G401.6 (cell line): ENCODE results near the gene SREBF1.

Experiments used
- FAIRE-seq: peaks from 2 replicates; lab custom pipeline; 2012; peaks lifted over from hg19 to GRCh38; lab: Jason Lieb, UNC

SREBF1 gene

DNA sequence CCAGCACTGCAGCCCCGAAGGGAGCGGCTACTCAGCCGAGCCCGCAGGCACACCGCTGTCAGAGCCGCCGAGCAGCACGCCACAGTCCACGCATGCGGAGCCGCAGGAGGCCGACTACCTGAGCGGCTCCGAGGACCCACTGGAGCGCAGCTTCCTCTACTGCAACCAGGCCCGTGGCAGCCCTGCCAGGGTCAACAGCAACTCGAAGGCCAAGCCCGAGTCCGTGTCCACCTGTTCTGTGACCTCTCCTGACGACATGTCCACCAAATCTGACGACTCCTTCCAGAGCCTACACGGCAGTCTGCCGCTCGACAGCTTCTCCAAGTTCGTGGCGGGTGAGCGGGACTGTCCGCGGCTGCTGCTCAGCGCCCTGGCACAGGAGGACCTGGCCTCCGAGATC lies 42.4 kb downstream of the SREBF1 start:
- FAIRE-seq = no peak

- no peak for FAIRE-seq
These were observed 43.2 kb downstream of the SREBF1 start for GRCh38 chr17:17793378-17794214.

DNA sequence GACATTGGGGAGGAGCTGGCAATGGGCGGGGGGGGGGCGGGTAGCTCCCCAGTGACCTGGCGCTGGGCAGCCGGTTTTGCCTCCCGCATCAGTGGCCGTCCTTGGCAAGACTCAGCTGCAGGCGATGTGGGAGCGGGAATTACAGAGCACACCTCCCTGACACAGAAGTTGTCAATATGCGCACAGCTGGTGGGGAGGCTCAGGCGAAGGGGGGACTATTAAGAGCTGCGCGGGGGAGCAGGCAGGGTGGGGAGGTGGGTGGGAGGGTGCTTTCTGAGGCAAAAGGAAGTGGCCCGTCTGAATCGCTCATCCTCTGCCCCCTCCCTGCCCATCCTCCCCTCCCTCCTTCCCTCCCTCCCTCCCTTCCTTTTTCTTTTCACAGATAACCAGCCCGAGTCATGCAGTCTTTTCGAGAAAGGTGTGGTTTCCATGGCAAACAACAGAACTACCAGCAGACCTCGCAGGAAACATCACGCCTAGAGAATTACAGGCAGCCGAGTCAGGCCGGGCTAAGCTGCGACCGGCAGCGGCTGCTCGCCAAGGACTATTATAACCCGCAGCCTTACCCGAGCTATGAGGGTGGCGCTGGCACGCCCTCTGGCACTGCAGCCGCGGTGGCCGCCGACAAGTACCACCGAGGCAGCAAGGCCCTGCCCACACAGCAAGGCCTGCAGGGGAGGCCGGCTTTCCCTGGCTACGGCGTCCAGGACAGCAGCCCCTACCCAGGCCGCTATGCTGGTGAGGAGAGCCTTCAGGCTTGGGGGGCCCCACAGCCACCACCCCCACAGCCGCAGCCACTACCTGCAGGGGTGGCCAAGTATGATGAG lies 44.0 kb downstream of the SREBF1 start:
- FAIRE-seq = no peak

DNA sequence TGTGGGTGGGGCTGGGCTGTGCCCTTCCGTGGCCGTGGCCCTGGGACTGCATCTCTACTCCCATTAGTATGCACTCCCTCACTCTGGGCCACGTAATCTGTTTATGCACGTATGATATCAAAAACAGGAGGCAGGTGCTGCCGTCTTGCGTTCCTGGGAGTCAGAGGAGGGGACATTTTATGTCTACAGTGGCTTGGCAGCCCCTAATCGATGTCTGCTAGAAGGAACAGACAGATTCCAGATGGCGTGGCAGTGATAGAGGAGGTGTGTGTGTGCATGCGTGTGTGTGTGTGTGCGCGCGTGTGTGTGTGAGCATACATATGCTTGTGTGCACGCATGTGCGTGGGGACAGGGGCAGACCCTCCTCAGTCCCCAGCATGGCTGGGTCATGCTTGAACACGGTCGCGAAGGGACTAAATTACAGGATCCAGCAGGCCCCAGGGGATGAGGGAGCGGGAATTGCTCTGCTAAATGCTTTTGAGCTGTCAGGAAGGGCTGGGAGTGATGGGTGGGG lies 44.7 kb downstream of the SREBF1 start:
- FAIRE-seq = no peak

GRCh38 chr17:17790637-17791464 lies 45.9 kb downstream of the SREBF1 start:
- no peak for FAIRE-seq

DNA sequence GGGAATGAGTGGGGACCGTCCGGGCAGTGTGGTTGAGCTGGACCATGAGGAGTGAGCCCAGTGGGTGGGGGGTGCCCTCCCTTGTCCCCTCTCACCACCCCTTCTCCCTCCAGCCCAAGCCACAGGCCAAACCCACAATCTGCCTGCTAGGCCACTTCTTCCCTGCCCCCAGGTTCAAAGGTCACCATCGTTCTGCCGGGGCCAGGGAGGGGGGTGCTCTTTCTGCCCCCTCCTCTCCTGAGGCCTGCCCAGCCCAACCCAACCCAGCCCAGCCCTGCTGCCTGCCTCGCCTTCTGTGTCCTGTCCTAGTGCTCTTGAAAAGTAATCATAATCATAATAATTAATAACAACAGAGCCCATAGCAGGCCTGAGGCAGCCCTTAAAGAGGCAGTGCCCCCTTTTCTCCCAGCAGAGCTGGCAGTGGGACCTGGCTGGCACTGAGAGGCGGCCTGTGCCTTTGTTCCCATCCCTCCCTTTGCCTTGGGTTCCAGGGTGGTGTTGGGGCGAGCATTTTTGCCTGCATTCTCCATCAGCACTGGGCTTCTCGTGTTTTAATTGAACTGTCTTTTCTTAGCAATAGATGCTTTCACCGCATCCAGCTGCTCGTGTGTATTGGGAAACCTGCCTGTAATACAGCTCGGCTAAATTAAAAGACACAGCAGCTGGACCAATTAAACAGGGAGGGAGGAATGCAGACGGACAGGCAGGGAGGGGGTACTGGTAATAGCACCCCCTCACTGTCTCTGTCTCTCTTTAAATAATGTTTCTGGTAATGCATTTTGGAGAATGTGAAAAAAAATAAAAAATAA lies 46.8 kb downstream of the SREBF1 start:
- FAIRE-seq = no peak

GRCh38 chr17:17789410-17789809 lies 47.4 kb downstream of the SREBF1 start:
- FAIRE-seq = no peak

DNA sequence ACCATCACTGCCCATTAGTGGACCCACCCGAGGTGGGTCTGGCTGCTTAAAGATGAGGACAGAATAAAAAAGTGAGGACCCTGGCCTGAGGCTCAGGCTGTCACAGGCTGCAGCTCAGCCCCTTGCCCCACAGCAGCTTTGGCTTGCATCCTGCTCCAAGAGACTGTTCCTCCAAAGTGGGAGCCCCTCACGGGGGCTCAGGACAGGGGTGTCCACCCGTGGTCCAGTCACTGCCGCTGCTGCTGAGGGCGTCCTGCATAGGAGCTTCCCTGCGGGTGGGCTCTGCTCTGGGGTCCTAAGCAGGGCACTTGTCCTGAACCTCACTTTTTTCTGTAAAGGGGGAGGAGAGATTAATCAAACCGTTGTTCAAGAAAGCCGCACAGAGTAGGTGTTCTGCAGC lies 47.8 kb downstream of the SREBF1 start:
- no peak for FAIRE-seq

- FAIRE-seq = no peak
These were observed 49.2 kb downstream of the SREBF1 start for GRCh38 chr17:17787568-17787967.

GRCh38 chr17:17786998-17787397 lies 49.8 kb downstream of the SREBF1 start:
- FAIRE-seq = no peak

- FAIRE-seq = no peak
These were observed 51.4 kb downstream of the SREBF1 start for GRCh38 chr17:17785407-17785806.

GRCh38 chr17:17784657-17785267 lies 52.0 kb downstream of the SREBF1 start:
- FAIRE-seq = peak; percentile 15

GRCh38 chr17:17783825-17784656 lies 52.7 kb downstream of the SREBF1 start:
- FAIRE-seq = no peak

DNA sequence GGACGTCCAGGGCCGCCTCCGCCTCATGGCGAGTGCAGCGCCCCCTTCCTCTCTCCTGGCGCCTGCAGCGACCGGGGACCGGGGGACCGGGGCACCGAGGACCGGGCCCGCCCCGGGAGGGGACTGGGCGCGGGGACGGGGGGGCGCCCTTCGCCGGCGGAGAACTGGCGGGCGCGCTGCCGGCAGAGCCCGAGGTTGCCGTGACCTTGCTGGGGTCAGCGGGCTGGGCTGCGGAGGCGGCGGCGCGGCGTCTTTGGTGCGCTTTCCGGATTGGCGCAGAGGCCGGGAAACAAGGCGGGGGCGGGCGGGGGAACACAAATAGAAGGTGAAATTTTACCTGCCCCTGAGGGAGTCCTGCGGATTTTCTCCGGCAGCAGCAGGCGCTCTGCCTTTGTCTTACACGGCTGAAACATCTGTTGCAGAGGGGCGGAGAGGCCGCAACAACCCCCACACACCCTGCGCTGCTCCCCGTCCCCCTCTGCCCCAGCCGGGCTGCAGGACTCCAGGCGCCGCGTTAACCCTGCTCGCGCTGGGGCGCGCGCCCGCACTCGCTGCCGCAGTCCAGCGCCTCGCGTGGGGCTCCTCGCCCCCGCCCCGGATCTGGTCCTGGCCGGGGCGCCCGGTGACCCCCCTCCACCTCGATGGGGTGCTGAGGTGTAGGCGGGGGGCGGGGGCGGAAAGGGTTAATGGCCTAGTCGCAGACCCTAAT lies 53.5 kb downstream of the SREBF1 start:
- no peak for FAIRE-seq

DNA sequence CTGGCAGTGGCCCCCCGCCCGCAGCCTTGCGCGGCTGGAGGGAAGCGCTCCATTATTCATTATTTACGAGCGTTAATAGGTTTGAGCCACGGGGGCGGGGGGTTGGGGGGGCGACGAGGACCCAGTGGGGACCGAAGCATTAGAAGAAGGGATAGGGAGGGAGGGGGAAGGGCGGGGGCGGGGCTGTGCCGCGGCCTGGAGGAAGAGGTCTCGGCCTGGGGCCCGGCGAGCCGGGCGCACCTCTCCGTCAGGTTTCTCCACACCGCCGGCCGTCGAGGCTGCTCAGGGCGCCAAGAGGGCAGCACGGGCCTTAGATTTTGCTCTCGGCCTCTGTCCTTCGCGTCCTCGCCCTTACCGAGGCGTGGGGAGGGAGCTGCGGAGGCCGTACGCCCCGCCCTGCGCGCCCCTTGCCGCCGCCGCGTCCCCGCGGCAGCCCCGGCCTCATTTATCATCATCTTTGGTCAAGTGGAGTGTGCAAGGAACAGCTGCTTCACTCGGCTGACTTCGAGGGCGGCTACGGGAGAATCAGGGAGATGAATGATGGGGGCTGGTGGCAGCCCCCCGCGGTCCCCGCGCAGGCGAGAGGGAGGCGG lies 54.2 kb downstream of the SREBF1 start:
- no peak for FAIRE-seq

DNA sequence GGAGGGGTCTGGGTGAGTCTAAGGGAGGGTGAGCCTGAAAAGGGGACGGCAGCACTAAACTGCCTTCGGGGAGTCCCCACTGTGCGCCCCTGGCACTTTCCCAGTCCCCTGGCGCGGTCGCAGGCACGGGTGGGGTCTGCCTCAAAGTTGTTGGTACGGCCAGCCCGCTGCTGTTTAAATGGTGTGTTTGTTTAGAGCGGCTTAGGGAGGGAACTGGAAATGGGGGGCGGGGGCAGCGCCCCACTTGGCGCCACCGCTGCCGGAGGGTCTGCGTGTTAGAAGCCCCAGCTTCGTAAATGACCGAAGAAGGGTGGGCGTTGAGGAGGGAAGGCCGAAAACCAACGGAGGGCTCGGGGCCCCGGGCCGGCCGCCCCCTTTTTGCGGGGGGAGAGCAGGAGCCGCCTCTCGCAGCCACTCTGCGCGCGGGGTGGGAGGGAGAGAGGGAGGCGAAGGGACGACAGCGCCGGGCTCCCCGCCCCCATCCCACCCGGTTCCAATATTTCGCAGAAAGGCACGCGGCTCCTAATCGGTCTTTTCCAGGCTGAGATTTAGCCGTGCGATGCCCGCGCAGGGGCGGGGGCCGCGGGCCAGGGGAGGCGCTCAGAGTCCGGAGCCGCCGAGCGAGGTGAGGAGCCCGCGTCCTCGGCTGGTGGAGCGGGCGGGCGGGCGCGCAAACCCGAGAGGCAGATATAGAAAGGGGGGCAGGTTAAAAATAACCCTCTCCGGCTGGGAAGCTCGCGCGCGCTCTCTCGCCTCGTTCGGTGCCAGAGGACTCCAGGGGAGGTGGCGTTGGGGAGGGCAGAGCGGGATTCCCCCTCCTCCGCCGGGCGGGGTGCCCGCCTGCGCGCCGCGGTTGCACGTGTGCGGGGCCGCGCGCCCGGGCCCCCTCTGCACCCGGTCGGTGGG lies 54.9 kb downstream of the SREBF1 start:
- FAIRE-seq = no peak

DNA sequence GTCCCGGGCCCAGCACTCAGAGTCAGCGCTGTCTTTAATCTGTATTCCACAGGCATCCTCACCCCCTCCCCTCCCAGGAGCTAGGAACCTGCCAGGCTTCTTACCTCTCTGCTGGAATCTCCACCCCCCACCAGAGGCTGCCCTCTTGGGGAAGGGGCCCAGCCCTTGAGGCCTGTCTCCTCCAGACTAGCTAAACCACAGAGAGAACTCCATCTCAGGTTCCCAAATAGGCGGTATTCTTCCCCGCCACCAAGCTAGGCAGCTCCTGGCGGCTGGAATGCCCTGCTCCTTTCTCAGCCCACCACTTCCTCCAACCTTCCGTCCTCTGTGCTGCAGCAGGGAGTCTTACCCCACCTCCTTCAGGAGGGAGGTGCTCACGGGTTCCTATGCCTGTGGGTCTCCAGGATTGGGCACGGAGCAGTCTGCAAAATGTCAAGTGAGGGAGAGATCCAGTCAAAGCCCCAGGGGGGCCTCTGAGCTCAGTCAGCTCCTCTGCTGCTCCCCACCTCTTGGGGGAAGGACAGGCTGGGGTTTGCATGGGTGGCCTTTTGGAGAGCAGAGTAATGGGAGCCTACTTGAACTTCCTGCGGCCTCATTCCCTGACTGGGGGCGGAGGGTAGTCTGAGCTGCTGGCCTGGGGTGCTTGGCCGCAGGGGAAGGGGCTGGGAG lies 55.7 kb downstream of the SREBF1 start:
- FAIRE-seq = peak; percentile 79
